GM12878 (cell line): ENCODE data around the gene CCL4. TPM values are rescaled to one million over a fixed set of nuclear protein-coding genes. Genes with fewer than 3 reads are reported as not detected.

Experiments used
- ASH2L ChIP-seq: fragments of 300-600, 200-600 bp; sonication (generic); IDR thresholded peaks from 2 replicates; pipeline ENCODE4 v1.6.1; 2017; ENCODE audit warnings: low read depth, mild to moderate bottlenecking, borderline replicate concordance
- BCL3 ChIP-seq: IDR thresholded peaks from 2 replicates; pipeline ENCODE4 v1.6.1; 2011; ENCODE audit warnings: borderline replicate concordance, low read depth, mild to moderate bottlenecking, moderate library complexity, low read length; ENCODE audit not compliant: insufficient read depth, poor library complexity, severe bottlenecking
- BCLAF1 ChIP-seq: fragments of 450-650 bp; IDR thresholded peaks from 2 replicates; pipeline ENCODE4 v1.6.1; 2017; ENCODE audit warnings: antibody characterized with exemption, mild to moderate bottlenecking, moderate library complexity
- BMI1 ChIP-seq: fragments of 450-650 bp; IDR thresholded peaks from 2 replicates; pipeline ENCODE4 v1.6.1; 2016; ENCODE audit warnings: mild to moderate bottlenecking, moderate library complexity, borderline replicate concordance
- CBFB ChIP-seq: IDR thresholded peaks from 2 replicates; pipeline ENCODE4 v1.6.1; 2016; ENCODE audit warnings: antibody characterized with exemption, low read depth
- EED ChIP-seq: sonication (generic); IDR thresholded peaks from 2 replicates; pipeline ENCODE4 v1.6.1; 2016; ENCODE audit warnings: antibody characterized with exemption, low read depth
- FOXK2 ChIP-seq: fragments of 450-650 bp; IDR thresholded peaks from 2 replicates; pipeline ENCODE4 v1.6.1; 2017; ENCODE audit warnings: mild to moderate bottlenecking, moderate library complexity
- HDAC6 ChIP-seq: fragments of 200-600 bp; sonication (generic); IDR thresholded peaks from one replicate; pipeline ENCODE4 v1.8.0; 2017; ENCODE audit warnings: antibody characterized with exemption; ENCODE audit not compliant: unreplicated experiment
- HSF1 ChIP-seq: fragments of 150-350 bp; IDR thresholded peaks from 2 replicates; pipeline ENCODE4 v1.6.1; 2014; ENCODE audit warnings: mild to moderate bottlenecking, low read depth, low read length
- MEF2A ChIP-seq: IDR thresholded peaks from 2 replicates; pipeline ENCODE4 v1.6.1; 2011; ENCODE audit warnings: low read depth, mild to moderate bottlenecking, low read length, moderate library complexity; ENCODE audit not compliant: insufficient read depth
- POU2F2 ChIP-seq: IDR thresholded peaks from 3 replicates; pipeline ENCODE4 v1.6.1; 2011; ENCODE audit warnings: low read depth, mild to moderate bottlenecking, low read length, borderline replicate concordance
- RB1 ChIP-seq: fragments of 450-650 bp; formaldehyde crosslinking; IDR thresholded peaks from 2 replicates; pipeline ENCODE4 v1.6.1; 2017; ENCODE audit warnings: mild to moderate bottlenecking, borderline replicate concordance
- SMAD1 ChIP-seq: fragments of 450-650 bp; IDR thresholded peaks from 2 replicates; pipeline ENCODE4 v1.6.1; 2018; ENCODE audit warnings: mild to moderate bottlenecking, low read depth; ENCODE audit not compliant: partially characterized antibody
- SP1 ChIP-seq: IDR thresholded peaks from one replicate; pipeline ENCODE4 v1.6.1; 2011; ENCODE audit warnings: low read depth, low read length
- SUPT20H ChIP-seq: IDR thresholded peaks from 2 replicates; pipeline ENCODE4 v1.6.1; 2011; ENCODE audit warnings: low read depth, mild to moderate bottlenecking, low read length, moderate library complexity, borderline replicate concordance; ENCODE audit not compliant: control insufficient read depth
- TCF7 ChIP-seq: IDR thresholded peaks from 2 replicates; pipeline ENCODE4 v1.6.1; 2014; ENCODE audit warnings: antibody characterized with exemption, borderline replicate concordance
- ZBTB40 ChIP-seq: fragments of 450-650 bp; IDR thresholded peaks from 2 replicates; pipeline ENCODE4 v1.6.1; 2016; ENCODE audit warnings: mild to moderate bottlenecking, moderate library complexity, borderline replicate concordance
- ZNF24 ChIP-seq: fragments of 450-650 bp; IDR thresholded peaks from 2 replicates; pipeline ENCODE4 v1.6.1; 2017; ENCODE audit warnings: antibody characterized with exemption, mild to moderate bottlenecking
- polyA plus RNA-seq, 11 experiments: library from polyadenylated mRNA; depleted of rRNA in 4 of 11; unstranded in 6 of 11; stranded (reverse) in 5 of 11; fragments of >200 nt; fragmentation: Nextera tagmentation in 4 of 11; fragmentation: Illumina TruSeq in 1 of 11; extraction: Ambion mirVana in 4 of 11; extraction: Trizol in 1 of 11; gene quantifications; 1 replicate in 1 of 11; 2 replicates in 10 of 11; pipeline versions ENCODE4 v1.2.1 to v1.2.3, GENCODE V29; 2011 to 2016; ENCODE audit warnings: inconsistent platforms in 2 of 11, missing spikeins in 2 of 11, low read depth in 1 of 11
- total RNA-seq, 4 experiments: library from RNA; depleted of rRNA in 3 of 4; stranded (reverse); fragments of >200 nt in 3 of 4; fragmentation: Illumina TruSeq in 1 of 4; extraction: Trizol in 1 of 4; gene quantifications; 2 replicates each; pipeline versions ENCODE4 v1.2.1 to v1.2.3, GENCODE V29; 2013 to 2021

CCL4 gene
- total and polyA plus RNA-seq, 10 of the 15 experiments (the other 5 are each of a cell fraction or from before 2014, with no cell fraction given) = 18.7 to 741 (median 79.4) TPM

- TF ChIP-seq ASH2L (peak; percentile 41; the same call in 1 of the 2 replicates), MEF2A (peak; percentile 100), SP1 (peak; percentile 86), FOXK2 (no peak), BMI1 (peak; percentile 74), HDAC6 (peak; percentile 70), RB1 (peak; percentile 67; the same call in 1 of the 2 replicates), TCF7 (peak; percentile 90), SUPT20H (no peak), SMAD1 (peak; percentile 99), EED (peak; percentile 99), HSF1 (no peak), POU2F2 (peak; percentile 94; the same call in 2 of the 3 replicates), BCL3 (peak; percentile 95), CBFB (peak; percentile 98), ZBTB40 (no peak; the same call in 1 of the 2 replicates), ZNF24 (peak; percentile 22; the same call in 1 of the 2 replicates), BCLAF1 (no peak)
These were observed 13.5 kb upstream of the CCL4 start, which contains the start of gene CCL3 (continued) for GRCh38 chr17:36089888-36090836.
